Activated T-cell treated with anti-CD3 and anti-CD28 coated beads, Interleukin-2, amount 50 U/mL, for 4 hours (primary cell): ENCODE results near the gene NATD1. TPM values are rescaled to one million over a fixed set of nuclear protein-coding genes. Genes with fewer than 3 reads are reported as not detected.
"Not testable (repeated sequence)": the region's sequence is repeated elsewhere in the genome, so short reads cannot be mapped to it uniquely, and the experiment has no call there.

Experiments
- ATAC-seq, 2 donors: fragments of 200-7000 bp; cut with Tn5 transposase; one replicate each; pipeline ENCODE4 v1.10.0; 2021
- DNase-seq: peaks from one replicate; pipeline ENCODE4 v3.0.0-alpha.2; 2020
- H3K27me3 Mint-ChIP-seq: one replicate; pipeline ENCODE4 v1.8.0; 2021; ENCODE audit warnings: low read depth, mixed read lengths
- H3K36me3 Mint-ChIP-seq: one replicate; pipeline ENCODE4 v1.8.0; 2022; ENCODE audit warnings: mixed read lengths; ENCODE audit not compliant: insufficient read depth
- H3K4me1 Mint-ChIP-seq: one replicate; pipeline ENCODE4 v1.8.0; 2021; ENCODE audit warnings: low read depth, mixed read lengths
- H3K4me3 Mint-ChIP-seq: one replicate; pipeline ENCODE4 v1.8.0; 2021; ENCODE audit warnings: mild to moderate bottlenecking, moderate library complexity, mixed read lengths
- H3K9me3 Mint-ChIP-seq: one replicate; pipeline ENCODE4 v1.8.0; 2021; ENCODE audit warnings: mixed read lengths
- total RNA-seq, 3 donors: library from RNA; stranded (reverse); gene quantifications; one replicate each; pipeline ENCODE4 v1.2.1, GENCODE V29; 2021

The NATD1 gene
- total RNA-seq, 3 donors from 2014 or later: 0.73 to 0.98 (median 0.90) TPM

GRCh38 chr17:21196126-21196525, 57.1 kb downstream of the NATD1 start:
- H3K4me1 Mint-ChIP-seq: peaks cover 7% of the 10 kb centered on the region
- peaks cover 23% of the 10 kb centered on the region for H3K36me3 Mint-ChIP-seq
- no peaks in the 10 kb centered on the region for H3K27me3 Mint-ChIP-seq
- DNase-seq: no peak
- no peaks in the 10 kb centered on the region for H3K9me3 Mint-ChIP-seq
- no peak overlapping the region for H3K4me3 Mint-ChIP-seq
- ATAC-seq: no peak

- H3K4me1 Mint-ChIP-seq: peaks cover 4% of the 10 kb centered on the region
- DNase-seq (no peak), ATAC-seq (no peak)
- no peak overlapping the region for H3K4me3 Mint-ChIP-seq
- no peaks in the 10 kb centered on the region for H3K9me3 Mint-ChIP-seq
- H3K27me3 Mint-ChIP-seq: no peaks in the 10 kb centered on the region
- H3K36me3 Mint-ChIP-seq: peaks cover 29% of the 10 kb centered on the region
These were observed 58.5 kb downstream of the NATD1 start for GRCh38 chr17:21194703-21195102.

GRCh38 chr17:21194226-21194625, 59.0 kb downstream of the NATD1 start:
- peaks cover 29% of the 10 kb centered on the region for H3K36me3 Mint-ChIP-seq
- no peaks in the 10 kb centered on the region for H3K9me3 Mint-ChIP-seq
- DNase-seq (no peak), ATAC-seq (no peak)
- H3K27me3 Mint-ChIP-seq: no peaks in the 10 kb centered on the region
- no peak overlapping the region for H3K4me3 Mint-ChIP-seq
- peaks cover 4% of the 10 kb centered on the region for H3K4me1 Mint-ChIP-seq

- DNase-seq (no peak), ATAC-seq (no peak)
- H3K27me3 Mint-ChIP-seq: no peaks in the 10 kb centered on the region
- H3K4me3 Mint-ChIP-seq: no peak overlapping the region
- peaks cover 2% of the 10 kb centered on the region for H3K4me1 Mint-ChIP-seq
- H3K36me3 Mint-ChIP-seq: peaks cover 23% of the 10 kb centered on the region
- no peaks in the 10 kb centered on the region for H3K9me3 Mint-ChIP-seq
These were observed 60.2 kb downstream of the NATD1 start for GRCh38 chr17:21193031-21193430.

GRCh38 chr17:21192414-21192813, 60.8 kb downstream of the NATD1 start:
- H3K9me3 Mint-ChIP-seq, ATAC-seq, H3K4me3 Mint-ChIP-seq, H3K4me1 Mint-ChIP-seq, DNase-seq, H3K27me3 Mint-ChIP-seq: not testable (repeated sequence)
- peaks cover 19% of the 10 kb centered on the region for H3K36me3 Mint-ChIP-seq

GRCh38 chr17:21191698-21192097, 61.5 kb downstream of the NATD1 start:
- Mint-ChIP-seq H3K36me3 (peaks cover 15% of the 10 kb centered on the region), H3K9me3 (no peaks in the 10 kb centered on the region), H3K4me1 (peaks cover 2% of the 10 kb centered on the region), H3K4me3 (no peak overlapping the region), H3K27me3 (no peaks in the 10 kb centered on the region)
- DNase-seq (no peak), ATAC-seq (no peak)

GRCh38 chr17:21190078-21190477, 63.1 kb downstream of the NATD1 start:
- ATAC-seq (no peak), DNase-seq (no peak)
- peaks cover 2% of the 10 kb centered on the region for H3K4me1 Mint-ChIP-seq
- H3K36me3 Mint-ChIP-seq: peaks cover 17% of the 10 kb centered on the region
- H3K27me3 Mint-ChIP-seq: no peaks in the 10 kb centered on the region
- no peaks in the 10 kb centered on the region for H3K9me3 Mint-ChIP-seq
- H3K4me3 Mint-ChIP-seq: no peak overlapping the region

GRCh38 chr17:21189361-21189760, 63.8 kb downstream of the NATD1 start:
- Mint-ChIP-seq H3K4me3 (no peak overlapping the region), H3K36me3 (peaks cover 18% of the 10 kb centered on the region), H3K27me3 (no peaks in the 10 kb centered on the region), H3K4me1 (peaks cover 2% of the 10 kb centered on the region), H3K9me3 (no peaks in the 10 kb centered on the region)
- DNase-seq (no peak), ATAC-seq (no peak)

Other genes with a start within 250 kb of the NATD1 start
- 100 to 1,000 TPM; 112 to 125 (median 124) TPM for gene USP22, start 210.4 kb downstream of the NATD1 start, total RNA-seq
- gene DHRS7B, start 126.4 kb downstream of the NATD1 start, total RNA-seq: 10 to 100 TPM; 13.3 to 17.1 (median 15.8) TPM
- gene TMEM11, start 39.2 kb downstream of the NATD1 start, total RNA-seq: 10 to 100 TPM; 35.7 to 39.8 (median 35.7) TPM
- gene MAP2K3, start 31.3 kb upstream of the NATD1 start, total RNA-seq: 100 to 1,000 TPM; 216 to 260 (median 253) TPM
- under 1 TPM in 1 of 3 donors, not detected in 2; 0.05 TPM for gene KCNJ12, start 122.9 kb upstream of the NATD1 start, total RNA-seq